Endothelial cell of umbilical vein (primary cell): Measurements from ENCODE around the gene GPR161. TPM values are rescaled to one million over a fixed set of nuclear protein-coding genes. Genes with fewer than 3 reads are reported as not detected.

ENCODE experiments used
- BruUV-seq: library from RNA; stranded (reverse); fragments of 400-500 nt; replicated peaks from 2 replicates; lab custom pipeline; 2021; lab: Mats Ljungman, UMichigan
- CTCF ChIA-PET: fragments of 300-600, 350-600 bp; sonication (Branson Sonifier 250); formaldehyde crosslinking; loops from one replicate; lab custom pipeline; 2021; ENCODE audit warnings: antibody characterized with exemption, inconsistent platforms; lab: Charles Lee
- POLR2A ChIA-PET: fragments of 300-600, 350-600 bp; sonication (Branson Sonifier 250); formaldehyde crosslinking; loops from one replicate; lab custom pipeline; 2021; ENCODE audit warnings: antibody characterized with exemption, inconsistent platforms; lab: Charles Lee
- DNase-seq: peaks from one replicate; pipeline ENCODE4 v3.0.0-alpha.2; 2011; ENCODE audit warnings: low read depth, low spot score
- FAIRE-seq: peaks from 2 replicates; lab custom pipeline; 2011; peaks lifted over from hg19 to GRCh38; lab: Jason Lieb, UNC
- H2AFZ ChIP-seq: 2 replicates; pipeline ENCODE4 v1.6.0; 2012; ENCODE audit warnings: low read depth, low read length, control low read depth, inconsistent platforms
- H3K27ac ChIP-seq: 2 replicates; pipeline ENCODE4 v1.5.1; 2011; ENCODE audit warnings: low read depth, mild to moderate bottlenecking, control low read depth, low read length, moderate library complexity; ENCODE audit not compliant: insufficient read depth
- H3K27me3 ChIP-seq, 2 experiments: 2 replicates each; pipeline versions ENCODE4 v1.6.0 to v1.6.1; 2011; ENCODE audit warnings: low read length in 2 of 2, mixed read lengths in 1 of 2; ENCODE audit not compliant: control insufficient read depth in 2 of 2, insufficient read depth in 2 of 2
- H3K36me3 ChIP-seq, 2 experiments: 2 replicates in 1 of 2; 3 replicates in 1 of 2; pipeline ENCODE4 v1.5.1; 2011; ENCODE audit warnings: low read length in 2 of 2, mild to moderate bottlenecking in 1 of 2, moderate library complexity in 1 of 2; ENCODE audit not compliant: control insufficient read depth in 2 of 2, insufficient read depth in 2 of 2; ENCODE audit errors: extremely low read depth in 1 of 2
- H3K4me1 ChIP-seq: 3 replicates; pipeline ENCODE4 v1.5.1; 2011; ENCODE audit warnings: mild to moderate bottlenecking, low read length; ENCODE audit not compliant: control insufficient read depth, insufficient read depth; ENCODE audit errors: extremely low read depth
- H3K4me2 ChIP-seq: 2 replicates; pipeline ENCODE4 v1.6.1; 2011; ENCODE audit warnings: low read length, control low read depth, mixed read lengths; ENCODE audit not compliant: insufficient read depth
- H3K4me3 ChIP-seq, 3 experiments: fragments of 200-600 bp in 1 of 3; sonication (generic), shearing (Covaris generic) in 1 of 3; replicated peaks in 1 of 3; 2 replicates each; pipeline ENCODE4 v1.5.1; 2011 to 2016; ENCODE audit warnings: control low read depth in 3 of 3, low read length in 3 of 3, mild to moderate bottlenecking in 2 of 3, inconsistent platforms in 1 of 3, low read depth in 1 of 3, moderate library complexity in 1 of 3; ENCODE audit not compliant: insufficient read depth in 1 of 3
- H3K79me2 ChIP-seq: 2 replicates; pipeline ENCODE4 v1.6.0; 2012; ENCODE audit warnings: low read length, inconsistent platforms; ENCODE audit not compliant: control insufficient read depth, insufficient read depth
- H3K9ac ChIP-seq: replicated peaks from 2 replicates; pipeline ENCODE3; 2011; ENCODE audit warnings: low read length, control low read depth; ENCODE audit not compliant: insufficient read depth; ENCODE audit errors: extremely low read depth
- H3K9me1 ChIP-seq: replicated peaks from 3 replicates; pipeline ENCODE4 v1.6.0; 2011; ENCODE audit warnings: mild to moderate bottlenecking, low read length; ENCODE audit not compliant: control insufficient read depth, insufficient read depth; ENCODE audit errors: extremely low read depth
- H3K9me3 ChIP-seq: replicated peaks from 2 replicates; pipeline ENCODE4 v1.5.1; 2012; ENCODE audit warnings: low read length, inconsistent platforms; ENCODE audit not compliant: control insufficient read depth, insufficient read depth
- H4K20me1 ChIP-seq: replicated peaks from 2 replicates; pipeline ENCODE3; 2011; ENCODE audit warnings: mild to moderate bottlenecking, low read length; ENCODE audit not compliant: control insufficient read depth, insufficient read depth; ENCODE audit errors: extremely low read depth
- EZH2 ChIP-seq: IDR thresholded peaks from 2 replicates; pipeline ENCODE4 v1.6.1; 2012; ENCODE audit warnings: borderline replicate concordance, low read depth, mild to moderate bottlenecking, moderate library complexity, low read length, inconsistent platforms; ENCODE audit not compliant: severe bottlenecking
- FOS ChIP-seq: IDR thresholded peaks from 2 replicates; pipeline ENCODE4 v1.6.1; 2011; ENCODE audit warnings: mild to moderate bottlenecking, low read length, moderate library complexity, borderline replicate concordance; ENCODE audit not compliant: insufficient read depth
- GATA2 ChIP-seq: IDR thresholded peaks from 2 replicates; pipeline ENCODE4 v1.7.0; 2011; ENCODE audit warnings: low read depth, mild to moderate bottlenecking, moderate library complexity, mixed read lengths, low read length; ENCODE audit not compliant: insufficient read length, insufficient read depth
- JUN ChIP-seq: IDR thresholded peaks from 2 replicates; pipeline ENCODE4 v1.6.1; 2011; ENCODE audit warnings: borderline replicate concordance, low read depth; ENCODE audit not compliant: insufficient read length, insufficient read depth
- MYC ChIP-seq: IDR thresholded peaks from one replicate; pipeline ENCODE4 v1.6.1; 2011; ENCODE audit warnings: mild to moderate bottlenecking, low read depth, low read length
- POLR2A ChIP-seq: IDR thresholded peaks from 2 replicates; pipeline ENCODE4 v1.6.1; 2012; ENCODE audit warnings: low read depth, mild to moderate bottlenecking, control low read depth, low read length
- POLR2AphosphoS5 ChIP-seq: IDR thresholded peaks from 2 replicates; pipeline ENCODE4 v1.6.1; 2012; ENCODE audit warnings: low read depth, mild to moderate bottlenecking, control low read depth, low read length, moderate library complexity; ENCODE audit not compliant: insufficient read depth
- dilution Hi-C: fragments of 300-500 bp; cut with MboI; formaldehyde crosslinking; loops from one replicate; pipeline ENCODE4 v1.15.0; 2019; ENCODE audit warnings: low sequenced_read_pairs; ENCODE audit not compliant: extremely low pct_ligation_motif_present
- intact Hi-C: fragments of 100-400 bp; cut with micrococcal nuclease; formaldehyde crosslinking; loops from one replicate; pipeline ENCODE4 v1.10.0; 2022
- polyA plus RNA-seq, 4 experiments: library from polyadenylated mRNA; depleted of rRNA in 3 of 4; stranded (reverse) in 3 of 4; unstranded in 1 of 4; fragments of >200 nt; gene quantifications; 2 replicates each; pipeline versions ENCODE4 v1.2.1 to v1.2.3, GENCODE V29; 2011 to 2012; ENCODE audit warnings: missing spikeins in 1 of 4
- total RNA-seq: library from RNA; stranded (reverse); gene quantifications from 2 replicates; pipeline ENCODE4 v1.2.3, GENCODE V29; 2021
- TF ChIP-seq, protein P1 (sequence below): IDR thresholded peaks from 2 replicates; pipeline ENCODE4 v1.6.1; 2011; ENCODE audit not compliant: insufficient read depth, insufficient read length
- TF ChIP-seq, protein P2 (sequence below), 2 donors: IDR thresholded peaks; 1 replicate in 1 of 2; 2 replicates in 1 of 2; pipeline ENCODE4 v1.5.1; 2011; ENCODE audit warnings: low read length in 2 of 2, mild to moderate bottlenecking in 2 of 2, moderate library complexity in 2 of 2, control low read depth in 1 of 2, inconsistent platforms in 1 of 2, low read depth in 1 of 2; ENCODE audit not compliant: insufficient read depth in 1 of 2; ENCODE audit errors: extremely low read depth in 1 of 2

GPR161 gene
- total and polyA plus RNA-seq, 2 donors (not counting 3 experiments of a cell fraction or from before 2014, with no cell fraction given): 34.7 to 36.5 TPM

DNA sequence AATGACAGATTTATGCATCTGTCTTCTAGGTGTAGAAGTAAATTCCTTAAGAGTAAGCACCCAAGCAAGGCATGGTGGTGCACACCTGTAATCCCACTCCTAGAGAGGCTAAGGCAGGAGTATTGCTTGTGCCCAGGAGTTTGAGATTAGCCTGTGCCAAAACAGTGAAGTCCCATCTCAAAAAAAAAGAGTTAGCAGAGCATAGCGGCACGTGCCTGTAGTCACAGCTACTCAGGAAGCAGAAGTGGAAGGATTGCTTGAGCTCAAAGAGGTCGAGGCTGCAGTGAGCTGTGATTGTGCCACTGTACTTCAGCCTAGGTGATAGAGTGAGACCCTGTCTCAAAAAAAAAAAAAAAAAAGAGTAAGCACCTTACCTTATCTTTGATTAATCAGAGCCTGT, 26.9 kb upstream of the GPR161 start:
- TF ChIP-seq EZH2 (no peak), POLR2A (no peak), JUN (no peak), FOS (no peak), GATA2 (no peak), MYC (no peak), POLR2AphosphoS5 (no peak)
- TF ChIP-seq, protein P1, sequence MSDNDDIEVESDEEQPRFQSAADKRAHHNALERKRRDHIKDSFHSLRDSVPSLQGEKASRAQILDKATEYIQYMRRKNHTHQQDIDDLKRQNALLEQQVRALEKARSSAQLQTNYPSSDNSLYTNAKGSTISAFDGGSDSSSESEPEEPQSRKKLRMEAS: no peak
- TF ChIP-seq, protein P2, sequence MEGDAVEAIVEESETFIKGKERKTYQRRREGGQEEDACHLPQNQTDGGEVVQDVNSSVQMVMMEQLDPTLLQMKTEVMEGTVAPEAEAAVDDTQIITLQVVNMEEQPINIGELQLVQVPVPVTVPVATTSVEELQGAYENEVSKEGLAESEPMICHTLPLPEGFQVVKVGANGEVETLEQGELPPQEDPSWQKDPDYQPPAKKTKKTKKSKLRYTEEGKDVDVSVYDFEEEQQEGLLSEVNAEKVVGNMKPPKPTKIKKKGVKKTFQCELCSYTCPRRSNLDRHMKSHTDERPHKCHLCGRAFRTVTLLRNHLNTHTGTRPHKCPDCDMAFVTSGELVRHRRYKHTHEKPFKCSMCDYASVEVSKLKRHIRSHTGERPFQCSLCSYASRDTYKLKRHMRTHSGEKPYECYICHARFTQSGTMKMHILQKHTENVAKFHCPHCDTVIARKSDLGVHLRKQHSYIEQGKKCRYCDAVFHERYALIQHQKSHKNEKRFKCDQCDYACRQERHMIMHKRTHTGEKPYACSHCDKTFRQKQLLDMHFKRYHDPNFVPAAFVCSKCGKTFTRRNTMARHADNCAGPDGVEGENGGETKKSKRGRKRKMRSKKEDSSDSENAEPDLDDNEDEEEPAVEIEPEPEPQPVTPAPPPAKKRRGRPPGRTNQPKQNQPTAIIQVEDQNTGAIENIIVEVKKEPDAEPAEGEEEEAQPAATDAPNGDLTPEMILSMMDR (IDR thresholded peaks at IDR 0.05; ENCODE audit: extremely low read depth in 1 of 2, insufficient read depth in 1 of 2, low read depth in 1 of 2, low read length in 2 of 2): no peak
- Histone ChIP-seq H3K79me2 (no peaks in the 10 kb centered on the region), H3K9me1 (no peaks in the 10 kb centered on the region), H3K36me3 (no peaks in the 10 kb centered on the region), H3K27ac (no peak overlapping the region), H3K4me2 (no peak overlapping the region), H3K27me3 (peaks cover 0 to 1% of the 10 kb centered on the region in 2 experiments), H4K20me1 (no peaks in the 10 kb centered on the region), H3K4me3 (no peak overlapping the region), H3K9ac (no peak overlapping the region), H3K4me1 (no peaks in the 10 kb centered on the region), H3K9me3 (no peaks in the 10 kb centered on the region), H2AFZ (no peak overlapping the region)
- POLR2A ChIA-PET: no interaction called here
- no TSS peak for BruUV-seq
- CTCF ChIA-PET: no interaction called here
- DNase-seq (no peak), FAIRE-seq (no peak)
- intact Hi-C loops: no loop called here
- dilution Hi-C loops: no loop called here
